Muscle layer of duodenum (tissue), 2 donors: ENCODE data around the gene PIGO.

Experiments used
- H3K27ac ChIP-seq: one replicate; pipeline ENCODE4 v1.7.0; 2013; ENCODE audit warnings: mild to moderate bottlenecking, low read length
- H3K27me3 ChIP-seq: one replicate; pipeline ENCODE4 v1.7.0; 2013; ENCODE audit warnings: low read depth, mild to moderate bottlenecking, control low read depth, low read length
- H3K36me3 ChIP-seq, 2 donors: one replicate each; pipeline ENCODE4 v1.7.0; 2013; ENCODE audit warnings: low read length in 2 of 2, control low read depth in 1 of 2, mild to moderate bottlenecking in 1 of 2; ENCODE audit not compliant: insufficient read depth in 2 of 2, control insufficient read depth in 1 of 2
- H3K4me1 ChIP-seq, 2 donors: one replicate each; pipeline ENCODE4 v1.7.0; 2013; ENCODE audit warnings: low read length in 2 of 2, mild to moderate bottlenecking in 2 of 2, control low read depth in 1 of 2, moderate library complexity in 1 of 2; ENCODE audit not compliant: insufficient read depth in 2 of 2, control insufficient read depth in 1 of 2
- H3K4me3 ChIP-seq, 2 donors: one replicate each; pipeline ENCODE4 v1.7.0; 2013; ENCODE audit warnings: low read length in 2 of 2, low read depth in 1 of 2, mild to moderate bottlenecking in 1 of 2
- H3K9me3 ChIP-seq, 2 donors: one replicate each; pipeline ENCODE4 v1.7.0; 2013; ENCODE audit warnings: low read length in 2 of 2, control low read depth in 1 of 2, mild to moderate bottlenecking in 1 of 2; ENCODE audit not compliant: control insufficient read depth in 1 of 2
- donor health status: healthy.

PIGO gene

GRCh38 chr9:35067056-35067455, 29.3 kb downstream of the PIGO start:
- Histone ChIP-seq H3K27me3 (no peaks in the 10 kb centered on the region), H3K4me3 (no peak overlapping the region), H3K27ac (no peak overlapping the region), H3K9me3 (no peaks in the 10 kb centered on the region), H3K36me3 (peaks cover 54 to 72% of the 10 kb centered on the region in 2 donors), H3K4me1 (peaks cover 4 to 38% of the 10 kb centered on the region in 2 donors)

- Histone ChIP-seq H3K4me3 (no peak overlapping the region), H3K4me1 (no peaks in the 10 kb centered on the region), H3K36me3 (peaks cover 94 to 96% of the 10 kb centered on the region in 2 donors), H3K9me3 (no peaks in the 10 kb centered on the region), H3K27ac (no peak overlapping the region), H3K27me3 (no peaks in the 10 kb centered on the region)
Observed at GRCh38 chr9:35060548-35061207, 35.7 kb downstream of the PIGO start.

GRCh38 chr9:35059438-35059837, 37.0 kb downstream of the PIGO start:
- Histone ChIP-seq H3K36me3 (peaks cover 91 to 95% of the 10 kb centered on the region in 2 donors), H3K9me3 (no peaks in the 10 kb centered on the region)

GRCh38 chr9:35057271-35057620, 39.1 kb downstream of the PIGO start:
- Histone ChIP-seq H3K27ac (no peak overlapping the region), H3K4me1 (no peaks in the 10 kb centered on the region), H3K36me3 (peaks cover 73 to 82% of the 10 kb centered on the region in 2 donors), H3K27me3 (no peaks in the 10 kb centered on the region), H3K4me3 (no peak overlapping the region), H3K9me3 (no peaks in the 10 kb centered on the region)

More at GRCh38 chr9:35059438-35059837, 37.0 kb downstream of the PIGO start:
- Histone ChIP-seq H3K27ac (no peak overlapping the region), H3K27me3 (no peaks in the 10 kb centered on the region), H3K4me1 (no peaks in the 10 kb centered on the region), H3K4me3 (no peak overlapping the region)

GRCh38 chr9:35056571-35057270, 39.7 kb downstream of the PIGO start:
- H3K9me3 ChIP-seq = no peaks in the 10 kb centered on the region
- H3K27me3 ChIP-seq = no peaks in the 10 kb centered on the region
- no peak overlapping the region for H3K4me3 ChIP-seq
- no peak overlapping the region for H3K27ac ChIP-seq
- peaks cover 68 to 76% of the 10 kb centered on the region in 2 donors for H3K36me3 ChIP-seq
- H3K4me1 ChIP-seq = no peaks in the 10 kb centered on the region

GRCh38 chr9:35054871-35055644, 41.3 kb downstream of the PIGO start:
- no peak overlapping the region for H3K4me3 ChIP-seq
- peaks cover 58 to 60% of the 10 kb centered on the region in 2 donors for H3K36me3 ChIP-seq
- H3K27ac ChIP-seq = no peak overlapping the region
- no peaks in the 10 kb centered on the region for H3K27me3 ChIP-seq
- H3K9me3 ChIP-seq = no peaks in the 10 kb centered on the region
- H3K4me1 ChIP-seq = no peaks in the 10 kb centered on the region

- no peaks in the 10 kb centered on the region for H3K27me3 ChIP-seq
- H3K4me3 ChIP-seq = no peak overlapping the region
- no peak overlapping the region for H3K27ac ChIP-seq
- peaks cover 53 to 55% of the 10 kb centered on the region in 2 donors for H3K36me3 ChIP-seq
- H3K9me3 ChIP-seq = no peaks in the 10 kb centered on the region
- H3K4me1 ChIP-seq = no peaks in the 10 kb centered on the region
Observed at GRCh38 chr9:35054185-35054835, 42.1 kb downstream of the PIGO start.

- Histone ChIP-seq H3K27ac (no peak overlapping the region), H3K9me3 (no peaks in the 10 kb centered on the region), H3K36me3 (peaks cover 29 to 43% of the 10 kb centered on the region in 2 donors), H3K4me3 (no peak overlapping the region), H3K27me3 (no peaks in the 10 kb centered on the region), H3K4me1 (no peaks in the 10 kb centered on the region)
Observed at GRCh38 chr9:35051069-35051967, 45.1 kb downstream of the PIGO start.

- peaks cover 26 to 35% of the 10 kb centered on the region in 2 donors for H3K36me3 ChIP-seq
- no peaks in the 10 kb centered on the region for H3K4me1 ChIP-seq
- no peak overlapping the region for H3K27ac ChIP-seq
- H3K4me3 ChIP-seq = no peak overlapping the region
- no peaks in the 10 kb centered on the region for H3K27me3 ChIP-seq
- H3K9me3 ChIP-seq = no peaks in the 10 kb centered on the region
Observed at GRCh38 chr9:35048511-35048910, 47.9 kb downstream of the PIGO start.

GRCh38 chr9:35044071-35044470, 52.3 kb downstream of the PIGO start:
- Histone ChIP-seq H3K27me3 (no peaks in the 10 kb centered on the region), H3K9me3 (no peaks in the 10 kb centered on the region), H3K4me1 (no peaks in the 10 kb centered on the region), H3K27ac (no peak overlapping the region), H3K36me3 (peaks cover 23 to 38% of the 10 kb centered on the region in 2 donors), H3K4me3 (no peak overlapping the region)
